GM19324 (cell line): ENCODE measurements around the gene EXOC6B.

Source experiments
- ATAC-seq: cut with Tn5 transposase; IDR thresholded peaks from one replicate; pipeline ENCODE4 v1.9.1; 2021; ENCODE audit warnings: mild to moderate bottlenecking, moderate library complexity; ENCODE audit not compliant: unreplicated experiment, low FRiP score

The EXOC6B gene

GRCh38 chr2:72833084-72833714, 7.4 kb upstream of the EXOC6B start:
- ATAC-seq, result no peak

- ATAC-seq, result peak; percentile 36
Measured at GRCh38 chr2:72830273-72830672, 4.4 kb upstream of the EXOC6B start.

- no peak for ATAC-seq
Measured at GRCh38 chr2:72828840-72829507, 3.1 kb upstream of the EXOC6B start.

- ATAC-seq, result no peak
Measured at GRCh38 chr2:72827966-72828646, 2.3 kb upstream of the EXOC6B start.

- ATAC-seq, result no peak
Measured at GRCh38 chr2:72827487-72827886, 1.7 kb upstream of the EXOC6B start.

- ATAC-seq, result no peak
Measured at GRCh38 chr2:72826156-72826477, 284 bp upstream of the EXOC6B start.

- ATAC-seq, result no peak
Measured at GRCh38 chr2:72824224-72824842, 1.5 kb downstream of the EXOC6B start.

GRCh38 chr2:72822794-72823193, 3.0 kb downstream of the EXOC6B start:
- ATAC-seq, result no peak

- ATAC-seq, result no peak
Measured at GRCh38 chr2:72821983-72822382, 3.9 kb downstream of the EXOC6B start.

- ATAC-seq, result no peak
Measured at GRCh38 chr2:72821118-72821517, 4.7 kb downstream of the EXOC6B start.

- ATAC-seq, result no peak
Measured at GRCh38 chr2:72819501-72819900, 6.3 kb downstream of the EXOC6B start.

- ATAC-seq, result no peak
Measured at GRCh38 chr2:72815655-72816278, 10.1 kb downstream of the EXOC6B start.

- ATAC-seq, result no peak
Measured at GRCh38 chr2:72813841-72814240, 12.0 kb downstream of the EXOC6B start.

- no peak for ATAC-seq
Measured at GRCh38 chr2:72810165-72810564, 15.7 kb downstream of the EXOC6B start.

GRCh38 chr2:72809095-72809494, 16.7 kb downstream of the EXOC6B start:
- ATAC-seq, result no peak

GRCh38 chr2:72806280-72806945, 19.4 kb downstream of the EXOC6B start:
- no peak for ATAC-seq

- ATAC-seq, result no peak
Measured at GRCh38 chr2:72803626-72804320, 22.1 kb downstream of the EXOC6B start.

- ATAC-seq, result no peak
Measured at GRCh38 chr2:72803151-72803550, 22.7 kb downstream of the EXOC6B start.

GRCh38 chr2:72800492-72800891, 25.3 kb downstream of the EXOC6B start:
- ATAC-seq, result no peak

- no peak for ATAC-seq
Measured at GRCh38 chr2:72797740-72798139, 28.1 kb downstream of the EXOC6B start.
